ENCODE measurements around the gene HS3ST4. TPM values are rescaled to one million over a fixed set of nuclear protein-coding genes. Genes with fewer than 3 reads are reported as not detected.

The HS3ST4 gene
- total RNA-seq, 1 experiment from 2014 or later: not detected

DNA sequence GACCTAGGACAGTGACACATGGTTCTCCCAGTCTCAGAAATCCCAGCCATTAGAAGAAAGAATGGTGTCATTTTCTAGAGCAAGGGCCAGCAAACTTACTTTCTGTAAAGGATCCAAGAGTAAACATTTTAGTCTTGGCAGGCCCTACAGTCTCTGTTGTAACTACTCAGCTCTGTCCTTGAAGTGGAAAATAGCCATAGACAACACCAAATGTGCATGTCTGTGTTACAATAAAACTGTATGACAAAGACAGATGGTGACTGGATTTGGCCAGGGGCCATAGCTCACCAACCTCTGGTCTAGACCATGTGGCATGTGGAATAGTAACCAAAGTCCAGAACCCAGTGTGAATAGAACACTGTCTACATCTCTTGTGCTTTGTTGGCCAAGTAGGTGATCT lies 286.5 kb downstream of the HS3ST4 start:
- Mint-ChIP-seq H3K27me3 (ENCODE audit: insufficient read depth, unreplicated experiment) (no peaks in the 10 kb centered on the region), H3K4me3 (ENCODE audit: unreplicated experiment) (no peak overlapping the region), H3K9me3 (ENCODE audit: unreplicated experiment) (peaks cover 57% of the 10 kb centered on the region), H3K27ac (ENCODE audit: low read depth, unreplicated experiment) (no peak overlapping the region), H3K36me3 (ENCODE audit: insufficient read depth, unreplicated experiment) (peaks cover 7% of the 10 kb centered on the region), H3K4me1 (ENCODE audit: insufficient read depth, unreplicated experiment) (no peaks in the 10 kb centered on the region)
- ChIA-PET POLR2A (no interaction called here), CTCF (interaction anchor here (0.6 to 0.7 kb wide), 2 partner anchors 260 to 790 kb away, joined by 3 read pairs; no protein-coding TSS in a partner anchor)
- BruUV-seq (replicated peaks): no TSS peak
- DNase-seq (ENCODE audit: unreplicated experiment): no peak
- TF ChIP-seq, protein P1, sequence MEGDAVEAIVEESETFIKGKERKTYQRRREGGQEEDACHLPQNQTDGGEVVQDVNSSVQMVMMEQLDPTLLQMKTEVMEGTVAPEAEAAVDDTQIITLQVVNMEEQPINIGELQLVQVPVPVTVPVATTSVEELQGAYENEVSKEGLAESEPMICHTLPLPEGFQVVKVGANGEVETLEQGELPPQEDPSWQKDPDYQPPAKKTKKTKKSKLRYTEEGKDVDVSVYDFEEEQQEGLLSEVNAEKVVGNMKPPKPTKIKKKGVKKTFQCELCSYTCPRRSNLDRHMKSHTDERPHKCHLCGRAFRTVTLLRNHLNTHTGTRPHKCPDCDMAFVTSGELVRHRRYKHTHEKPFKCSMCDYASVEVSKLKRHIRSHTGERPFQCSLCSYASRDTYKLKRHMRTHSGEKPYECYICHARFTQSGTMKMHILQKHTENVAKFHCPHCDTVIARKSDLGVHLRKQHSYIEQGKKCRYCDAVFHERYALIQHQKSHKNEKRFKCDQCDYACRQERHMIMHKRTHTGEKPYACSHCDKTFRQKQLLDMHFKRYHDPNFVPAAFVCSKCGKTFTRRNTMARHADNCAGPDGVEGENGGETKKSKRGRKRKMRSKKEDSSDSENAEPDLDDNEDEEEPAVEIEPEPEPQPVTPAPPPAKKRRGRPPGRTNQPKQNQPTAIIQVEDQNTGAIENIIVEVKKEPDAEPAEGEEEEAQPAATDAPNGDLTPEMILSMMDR (IDR thresholded peaks at IDR 0.05; ENCODE audit: unreplicated experiment): no peak
- intact Hi-C loops (cut with micrococcal nuclease): no loop called here

GRCh38 chr16:25988084-25988483 lies 296.3 kb downstream of the HS3ST4 start:
- TF ChIP-seq, protein P1 (IDR thresholded peaks at IDR 0.05; ENCODE audit: unreplicated experiment): no peak
- H3K4me1 Mint-ChIP-seq (ENCODE audit: insufficient read depth, unreplicated experiment): no peaks in the 10 kb centered on the region
- H3K4me3 Mint-ChIP-seq (ENCODE audit: unreplicated experiment): no peak overlapping the region
- DNase-seq (ENCODE audit: unreplicated experiment): no peak
- H3K9me3 Mint-ChIP-seq (ENCODE audit: unreplicated experiment): peaks cover 59% of the 10 kb centered on the region
- intact Hi-C loops (cut with micrococcal nuclease): no loop called here
- BruUV-seq (replicated peaks): no TSS peak
- no peaks in the 10 kb centered on the region for H3K36me3 Mint-ChIP-seq (ENCODE audit: insufficient read depth, unreplicated experiment)
- ChIA-PET CTCF (interaction anchor here (0.6 kb wide), 1 partner anchor 321 kb away, joined by 3 read pairs; no protein-coding TSS in a partner anchor), POLR2A (no interaction called here)
- no peaks in the 10 kb centered on the region for H3K27me3 Mint-ChIP-seq (ENCODE audit: insufficient read depth, unreplicated experiment)
- H3K27ac Mint-ChIP-seq (ENCODE audit: low read depth, unreplicated experiment): no peak overlapping the region

GRCh38 chr16:25988882-25989281 lies 297.1 kb downstream of the HS3ST4 start:
- no peak overlapping the region for H3K27ac Mint-ChIP-seq (ENCODE audit: low read depth, unreplicated experiment)
- CTCF ChIA-PET: no interaction called here
- POLR2A ChIA-PET: no interaction called here

DNA sequence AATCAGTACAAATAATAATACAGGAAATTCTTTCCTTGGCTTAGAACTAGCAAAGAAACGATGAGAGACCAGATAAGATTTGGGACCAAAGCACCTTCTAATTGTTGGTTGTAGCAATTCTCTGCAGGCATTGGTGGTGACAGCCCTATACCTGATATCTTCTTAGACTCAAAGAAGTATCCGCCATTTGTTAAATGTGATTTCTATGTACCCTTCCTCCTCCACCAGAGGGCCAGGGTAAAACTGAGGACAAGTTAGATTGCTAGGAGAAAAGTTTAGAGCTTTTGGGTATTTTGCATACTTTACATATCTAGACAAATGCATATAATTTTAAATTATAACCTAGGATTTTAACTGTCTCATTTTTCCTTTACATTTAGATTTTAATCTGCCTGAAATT lies 304.3 kb downstream of the HS3ST4 start:
- peaks cover 49% of the 10 kb centered on the region for H3K9me3 Mint-ChIP-seq (ENCODE audit: unreplicated experiment)
- DNase-seq (ENCODE audit: unreplicated experiment): no peak
- CTCF ChIA-PET: no interaction called here
- intact Hi-C loops (cut with micrococcal nuclease): no loop called here
- H3K27me3 Mint-ChIP-seq (ENCODE audit: insufficient read depth, unreplicated experiment): no peaks in the 10 kb centered on the region
- H3K4me1 Mint-ChIP-seq (ENCODE audit: insufficient read depth, unreplicated experiment): no peaks in the 10 kb centered on the region
- no peak overlapping the region for H3K27ac Mint-ChIP-seq (ENCODE audit: low read depth, unreplicated experiment)
- no peaks in the 10 kb centered on the region for H3K36me3 Mint-ChIP-seq (ENCODE audit: insufficient read depth, unreplicated experiment)
- TF ChIP-seq, protein P1 (IDR thresholded peaks at IDR 0.05; ENCODE audit: unreplicated experiment): no peak
- POLR2A ChIA-PET: no interaction called here
- H3K4me3 Mint-ChIP-seq (ENCODE audit: unreplicated experiment): no peak overlapping the region
- no TSS peak for BruUV-seq (replicated peaks)

More at GRCh38 chr16:25988882-25989281, 297.1 kb downstream of the HS3ST4 start:
- Mint-ChIP-seq H3K9me3 (ENCODE audit: unreplicated experiment) (peaks cover 53% of the 10 kb centered on the region), H3K36me3 (ENCODE audit: insufficient read depth, unreplicated experiment) (no peaks in the 10 kb centered on the region), H3K4me3 (ENCODE audit: unreplicated experiment) (no peak overlapping the region), H3K4me1 (ENCODE audit: insufficient read depth, unreplicated experiment) (no peaks in the 10 kb centered on the region), H3K27me3 (ENCODE audit: insufficient read depth, unreplicated experiment) (no peaks in the 10 kb centered on the region)
- TF ChIP-seq, protein P1 (IDR thresholded peaks at IDR 0.05; ENCODE audit: unreplicated experiment): no peak
- intact Hi-C loops (cut with micrococcal nuclease): no loop called here
- no peak for DNase-seq (ENCODE audit: unreplicated experiment)
- no TSS peak for BruUV-seq (replicated peaks)
